WI38 (cell line): ENCODE data around the gene ZBTB7A.

ENCODE experiments used
- H3K4me3 ChIP-seq: 2 replicates; pipeline ENCODE4 v1.5.1; 2011; ENCODE audit warnings: low read depth, mild to moderate bottlenecking, control low read depth, low read length
- TF ChIP-seq, protein P1 (sequence below): IDR thresholded peaks from 2 replicates; pipeline ENCODE4 v1.5.1; 2012; ENCODE audit warnings: low read depth, mild to moderate bottlenecking, control low read depth, low read length

The ZBTB7A gene

DNA sequence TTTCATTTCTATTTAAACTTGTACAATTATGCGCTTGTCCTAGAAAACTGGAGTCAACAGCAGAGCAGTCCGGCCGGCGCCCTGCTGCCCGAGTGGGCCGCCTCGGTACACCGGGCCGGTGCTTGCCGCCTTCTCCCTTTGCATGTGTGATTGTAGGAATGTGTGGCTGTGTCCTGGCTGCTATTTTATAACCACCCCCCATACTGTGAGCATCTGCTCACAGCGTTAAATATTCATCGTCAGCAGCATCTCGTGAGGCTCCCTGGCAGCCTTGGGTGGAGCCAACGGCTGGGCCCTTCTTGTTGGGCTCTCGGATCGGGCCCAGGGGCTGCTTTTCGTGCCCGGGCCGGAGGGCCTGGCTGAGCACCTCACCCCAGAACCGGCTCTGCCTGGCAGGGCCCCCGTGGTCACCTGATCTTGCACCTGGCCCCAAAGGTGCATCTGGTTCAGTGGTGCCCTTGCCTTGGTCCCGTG is 48.5 kb downstream of the ZBTB7A start:
- TF ChIP-seq, protein P1, sequence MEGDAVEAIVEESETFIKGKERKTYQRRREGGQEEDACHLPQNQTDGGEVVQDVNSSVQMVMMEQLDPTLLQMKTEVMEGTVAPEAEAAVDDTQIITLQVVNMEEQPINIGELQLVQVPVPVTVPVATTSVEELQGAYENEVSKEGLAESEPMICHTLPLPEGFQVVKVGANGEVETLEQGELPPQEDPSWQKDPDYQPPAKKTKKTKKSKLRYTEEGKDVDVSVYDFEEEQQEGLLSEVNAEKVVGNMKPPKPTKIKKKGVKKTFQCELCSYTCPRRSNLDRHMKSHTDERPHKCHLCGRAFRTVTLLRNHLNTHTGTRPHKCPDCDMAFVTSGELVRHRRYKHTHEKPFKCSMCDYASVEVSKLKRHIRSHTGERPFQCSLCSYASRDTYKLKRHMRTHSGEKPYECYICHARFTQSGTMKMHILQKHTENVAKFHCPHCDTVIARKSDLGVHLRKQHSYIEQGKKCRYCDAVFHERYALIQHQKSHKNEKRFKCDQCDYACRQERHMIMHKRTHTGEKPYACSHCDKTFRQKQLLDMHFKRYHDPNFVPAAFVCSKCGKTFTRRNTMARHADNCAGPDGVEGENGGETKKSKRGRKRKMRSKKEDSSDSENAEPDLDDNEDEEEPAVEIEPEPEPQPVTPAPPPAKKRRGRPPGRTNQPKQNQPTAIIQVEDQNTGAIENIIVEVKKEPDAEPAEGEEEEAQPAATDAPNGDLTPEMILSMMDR = no peak
- no peak overlapping the region for H3K4me3 ChIP-seq

DNA sequence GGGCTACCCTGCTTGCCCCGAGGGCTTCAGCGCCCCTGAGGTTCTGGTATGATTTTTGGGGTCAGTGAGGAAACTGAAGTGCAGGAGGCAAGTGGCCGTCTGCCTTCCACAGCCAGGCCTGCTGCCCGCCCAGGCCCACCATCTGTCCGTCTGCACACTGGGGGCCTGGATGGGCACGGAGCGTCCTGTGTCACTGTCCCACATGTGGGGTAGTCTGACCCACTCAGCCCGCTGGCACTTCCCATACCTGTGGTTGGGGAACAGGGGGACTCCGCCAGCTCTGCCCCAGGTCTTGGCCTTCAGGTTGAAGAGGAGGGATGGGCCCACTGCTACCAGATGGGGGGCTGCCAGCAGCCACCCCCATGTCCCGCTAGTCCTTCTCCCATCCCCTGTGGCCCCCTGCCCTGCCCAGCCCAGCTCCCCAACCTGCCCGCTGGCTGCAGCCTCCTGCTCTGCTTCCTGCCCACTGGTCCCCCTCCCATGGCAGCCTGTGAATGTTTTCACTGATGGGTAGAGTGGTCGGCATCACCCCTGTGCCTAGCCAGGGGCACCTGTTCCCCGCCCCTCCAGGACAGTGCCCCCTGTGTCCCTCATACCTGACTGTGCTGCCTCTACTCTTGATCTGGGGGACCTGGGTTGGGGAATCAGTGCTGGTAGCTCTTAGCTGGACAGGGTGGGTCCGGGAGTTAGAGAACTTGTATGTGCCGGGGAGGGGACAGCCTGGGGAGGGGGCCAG is 49.6 kb downstream of the ZBTB7A start:
- TF ChIP-seq, protein P1 = no peak

DNA sequence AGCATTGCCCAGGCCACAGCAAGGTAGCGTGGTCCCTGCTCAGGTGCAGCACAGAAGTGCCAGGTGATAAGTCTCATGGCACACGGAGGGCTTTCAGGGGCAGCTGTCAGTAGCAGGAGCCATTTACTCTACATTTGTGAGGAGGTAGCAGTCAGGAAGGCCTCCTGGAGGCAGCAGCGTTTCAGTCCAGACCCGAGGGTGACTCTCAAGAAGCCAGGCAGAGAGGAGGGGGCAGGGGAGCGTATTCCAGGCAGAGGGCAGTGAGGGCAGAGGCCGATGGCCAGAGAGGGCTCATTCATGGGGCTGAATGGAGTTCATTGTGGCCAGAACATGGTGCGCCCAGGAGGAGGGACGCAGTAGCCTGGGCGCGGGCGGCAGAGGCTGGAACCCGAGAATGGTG is 50.2 kb downstream of the ZBTB7A start:
- TF ChIP-seq, protein P1 = no peak
- H3K4me3 ChIP-seq = no peak overlapping the region

More for the DNA sequence above, 49.6 kb downstream of the ZBTB7A start:
- no peak overlapping the region for H3K4me3 ChIP-seq

DNA sequence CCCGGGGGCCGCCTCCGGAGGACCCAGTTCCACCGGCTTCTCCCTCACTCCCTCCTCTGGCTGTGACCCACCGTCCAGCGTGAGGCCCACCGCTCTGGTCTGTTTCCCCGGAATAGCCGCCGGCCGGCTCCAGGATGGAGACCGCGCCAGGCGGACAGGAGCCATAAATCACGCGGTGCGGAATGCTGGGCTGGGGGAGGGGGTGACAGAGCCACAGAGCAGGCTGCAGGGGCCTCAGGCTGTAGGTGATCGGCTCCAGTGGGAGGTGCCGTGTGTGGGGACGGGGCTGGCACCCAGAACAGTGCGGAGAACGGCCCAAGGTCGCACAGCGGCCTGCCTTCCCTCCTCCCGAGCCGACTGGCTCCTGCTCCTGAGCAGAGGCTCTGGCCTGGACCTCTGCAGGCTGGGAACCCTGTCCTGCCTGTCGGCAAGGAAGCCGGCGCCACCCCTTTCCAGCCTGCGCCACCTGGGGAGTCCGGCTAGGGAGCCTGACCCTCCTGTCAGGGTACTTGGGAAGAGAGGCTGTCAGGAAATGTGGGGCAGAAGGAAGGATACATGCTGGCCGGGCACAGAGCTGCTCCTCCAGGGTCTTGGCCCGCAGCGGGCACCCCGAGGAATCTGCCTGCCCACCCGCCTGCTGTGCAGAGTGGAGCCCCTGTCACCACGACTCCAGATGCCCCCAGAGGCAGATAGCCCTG is 50.8 kb downstream of the ZBTB7A start:
- H3K4me3 ChIP-seq = no peak overlapping the region
- TF ChIP-seq, protein P1 = no peak

DNA sequence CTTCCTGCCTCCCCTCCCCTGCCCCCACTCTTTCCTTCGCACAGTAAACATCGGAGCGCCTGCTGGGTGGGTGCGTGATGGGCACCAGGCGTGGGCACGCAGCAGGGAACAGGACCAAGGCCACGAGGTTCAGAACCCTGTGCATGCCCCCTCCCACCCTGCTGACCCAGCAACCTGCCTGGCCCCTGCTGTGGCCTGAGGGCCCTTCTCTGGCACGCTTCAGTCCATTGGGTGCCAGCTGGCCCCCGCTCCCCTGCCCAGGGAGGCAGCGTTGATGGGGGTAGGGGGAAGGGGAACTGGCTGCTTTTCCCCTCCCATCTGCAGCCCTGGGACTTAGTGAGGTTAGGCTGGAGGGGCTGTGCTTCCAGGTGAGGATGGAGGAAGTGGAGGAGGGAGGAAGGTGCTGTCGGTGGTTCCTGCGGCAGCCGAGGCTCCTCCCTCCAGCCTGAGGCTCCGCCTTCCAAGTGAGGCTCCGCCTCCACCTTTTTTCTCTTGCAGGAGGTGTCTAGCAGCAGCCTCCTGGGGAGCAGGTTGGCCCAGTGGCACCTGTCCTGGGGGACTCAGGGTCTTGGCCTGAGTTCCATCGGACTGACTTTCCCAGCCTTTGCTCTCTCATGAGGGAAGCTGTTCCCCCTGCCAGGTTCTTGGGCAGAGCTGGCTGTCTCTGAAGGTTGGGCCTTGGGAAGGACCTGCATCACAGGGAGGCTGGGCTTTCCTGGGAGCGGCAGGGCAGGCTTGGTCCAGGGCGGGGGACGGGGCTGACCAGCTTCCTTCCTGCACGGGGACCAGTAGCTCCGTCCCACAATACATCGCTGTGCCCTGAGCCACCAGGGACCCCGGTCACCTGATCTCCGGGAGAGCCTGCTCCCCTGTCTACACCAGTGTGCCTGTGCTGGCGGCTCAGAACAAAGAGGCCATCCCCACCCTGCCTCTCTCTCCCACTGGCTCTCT is 51.9 kb downstream of the ZBTB7A start:
- TF ChIP-seq, protein P1 = no peak
- no peak overlapping the region for H3K4me3 ChIP-seq

DNA sequence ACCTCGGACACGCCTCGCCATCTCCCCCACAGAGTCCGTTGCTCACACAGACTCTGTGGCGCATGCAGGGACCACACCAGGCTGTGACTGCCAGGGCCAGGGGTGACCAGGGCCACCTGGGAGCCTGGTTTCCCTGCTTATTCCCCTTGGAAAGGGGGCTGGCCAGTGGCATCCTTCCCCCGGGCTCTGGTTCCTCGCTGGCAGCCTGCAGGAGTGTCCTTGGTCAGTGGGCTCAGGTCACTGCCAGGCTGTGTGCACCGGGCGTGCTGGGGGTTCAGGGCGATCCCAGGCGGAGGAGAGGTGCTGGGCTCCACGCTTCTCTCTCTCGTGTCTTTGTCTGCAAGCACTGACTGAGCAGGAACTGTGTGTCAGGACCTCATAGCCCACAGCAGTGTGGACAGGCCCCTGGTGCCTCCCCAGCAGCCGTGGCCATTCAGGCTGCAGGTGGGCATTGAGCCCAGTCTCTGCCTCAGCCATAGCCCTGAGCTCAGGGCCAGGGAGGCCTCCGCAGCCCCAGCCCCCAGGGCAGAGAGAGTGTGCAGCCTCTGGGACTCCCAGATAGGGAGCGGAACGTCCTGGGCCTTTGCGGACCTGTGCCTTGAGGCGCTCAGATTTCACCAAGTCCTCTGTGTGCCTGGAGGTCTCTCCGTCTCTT is 52.7 kb downstream of the ZBTB7A start:
- no peak overlapping the region for H3K4me3 ChIP-seq
- TF ChIP-seq, protein P1 = no peak
